ENCODE data around the gene STK25. TPM values are rescaled to one million over a fixed set of nuclear protein-coding genes. Genes with fewer than 3 reads are reported as not detected.

STK25 gene
- total and polyA plus RNA-seq, 2 experiments from 2014 or later = 125 to 304 TPM

- Histone ChIP-seq H3K27me3 (ENCODE audit: insufficient read depth) (peaks cover 18% of the 10 kb centered on the region), H3K4me1 (ENCODE audit: insufficient read depth) (peaks cover 5% of the 10 kb centered on the region; the same call in 1 of the 2 replicates), H3K27ac (ENCODE audit: low read depth) (no peak overlapping the region), H4K20me1 (replicated peaks; ENCODE audit: insufficient read depth) (no peaks in the 10 kb centered on the region), H2AFZ (no peak overlapping the region), H3K4me3 (no peak overlapping the region), H3K36me3 (ENCODE audit: insufficient read depth) (no peaks in the 10 kb centered on the region), H3K4me2 (no peak overlapping the region), H3K79me2 (replicated peaks; ENCODE audit: insufficient read depth) (no peaks in the 10 kb centered on the region), H3F3A (replicated peaks; ENCODE audit: low read depth) (no peaks in the 10 kb centered on the region; the same call in 1 of the 2 replicates), H3K9me2 (ENCODE audit: insufficient read depth) (no peaks in the 10 kb centered on the region)
- Mint-ChIP-seq H3K36me3 (ENCODE audit: low read depth) (no peaks in the 10 kb centered on the region), H3K9me3 (no peaks in the 10 kb centered on the region), H3K27me3 (ENCODE audit: insufficient read depth, low read depth, poor library complexity) (peaks cover 13% of the 10 kb centered on the region), H3K4me1 (peaks cover 11% of the 10 kb centered on the region), H3K4me3 (no peak overlapping the region), H3K27ac (no peak overlapping the region)
- ATAC-seq = no peak
- no peak for TF ChIP-seq NANOG (IDR thresholded peaks at IDR 0.05; ENCODE audit: borderline replicate concordance)
- TF ChIP-seq ZNF114 (CRISPR knock-in tag; IDR thresholded peaks at IDR 0.05) = no peak
- TF ChIP-seq ETS1 (IDR thresholded peaks at IDR 0.05) = no peak
- TF ChIP-seq CTCF (conservative IDR thresholded peaks at IDR 0.05; ENCODE audit: low read depth in 2 of 2) = no peak
- TF ChIP-seq JUNB (IDR thresholded peaks at IDR 0.05; ENCODE audit: unreplicated experiment) = no peak
- TF ChIP-seq POLR2AphosphoS5 (IDR thresholded peaks at IDR 0.05; ENCODE audit: low read depth) = no peak
- no peak for TF ChIP-seq ZNF462 (CRISPR knock-in tag; IDR thresholded peaks at IDR 0.05)
- TF ChIP-seq CREB1 (CRISPR knock-in tag; IDR thresholded peaks at IDR 0.05; ENCODE audit: low read depth) = no peak
- TF ChIP-seq ZNF331 (CRISPR knock-in tag; IDR thresholded peaks at IDR 0.05; ENCODE audit: low read depth) = no peak
- TF ChIP-seq EZH2phosphoT487 (IDR thresholded peaks at IDR 0.05; ENCODE audit: unreplicated experiment) = no peak
- TF ChIP-seq REST (IDR thresholded peaks at IDR 0.05; ENCODE audit: unreplicated experiment) = no peak
- no peak for TF ChIP-seq STAT1 (IDR thresholded peaks at IDR 0.05; ENCODE audit: unreplicated experiment)
- TF ChIP-seq EZH2 (IDR thresholded peaks at IDR 0.05; ENCODE audit: low read depth, unreplicated experiment) = no peak
- DNase-seq (ENCODE audit: low spot score) = no peak
Measured at GRCh38 chr2:241547781-241548450, 39.5 kb upstream of the STK25 start.
